Esophagus squamous epithelium (tissue), 5 donors: Measurements from ENCODE around the gene SPOCK1. TPM values are rescaled to one million over a fixed set of nuclear protein-coding genes. Genes with fewer than 3 reads are reported as not detected.

Experiments
- DNase-seq: peaks from one replicate; lab custom pipeline; 2025; lab: John Stamatoyannopoulos, UW
- H3K27ac ChIP-seq, 4 donors: fragments of 200-600 bp; sonication (generic); one replicate each; pipeline ENCODE4 v1.5.1; 2016 to 2019; ENCODE audit warnings: mild to moderate bottlenecking in 1 of 4
- H3K27me3 ChIP-seq, 4 donors: fragments of 200-600 bp; sonication (generic); 1 replicate in 3 of 4; 2 replicates in 1 of 4; pipeline versions ENCODE4 v1.5.1 to v1.6.0; 2017 to 2021; ENCODE audit warnings: antibody characterized with exemption in 1 of 4
- H3K36me3 ChIP-seq, 3 donors: fragments of 200-600 bp; sonication (generic); one replicate each; pipeline ENCODE4 v1.5.1; 2016 to 2019
- H3K4me1 ChIP-seq, 3 donors: fragments of 200-600 bp; sonication (generic); one replicate each; pipeline ENCODE4 v1.5.1; 2017 to 2019
- H3K4me3 ChIP-seq, 4 donors: fragments of 200-600 bp; sonication (generic); 1 replicate in 3 of 4; 2 replicates in 1 of 4; pipeline ENCODE4 v1.5.1; 2016 to 2019; ENCODE audit warnings: mild to moderate bottlenecking in 2 of 4, moderate library complexity in 1 of 4
- H3K9me3 ChIP-seq, 3 donors: fragments of 200-600 bp; sonication (generic); one replicate each; pipeline ENCODE4 v1.5.1; 2016 to 2019
- POLR2A ChIP-seq, 4 donors: fragments of 450-650 bp; IDR thresholded peaks; one replicate each; pipeline ENCODE4 v1.6.1; 2017; ENCODE audit warnings: antibody characterized with exemption in 4 of 4, mild to moderate bottlenecking in 4 of 4, moderate library complexity in 3 of 4
- WGBS, 2 donors: methylation state at CpG; one replicate each; pipeline ENCODE4 v1.1.5; 2018; 5-methylcytosine and 5-hydroxymethylcytosine counted together
- intact Hi-C: fragments of 100-400 bp; cut with DNase I; formaldehyde crosslinking; loops from one replicate; pipeline ENCODE4 v1.15.0; 2022
- total RNA-seq, 4 donors: library from RNA; depleted of rRNA; stranded (reverse); fragments of >200 nt; gene quantifications; one replicate each; pipeline ENCODE4 v1.1.0, GENCODE V29; 2016
- TF ChIP-seq, protein P1 (sequence below), 6 experiments: fragments of 450-650 bp in 4 of 6; fragments of 200-600 bp in 2 of 6; sonication (generic) in 2 of 6; IDR thresholded peaks; one replicate each; pipeline ENCODE4 v1.5.1; 2016 to 2019; ENCODE audit warnings: antibody characterized with exemption in 6 of 6, mild to moderate bottlenecking in 4 of 6, moderate library complexity in 4 of 6
- donor health status: DM: yes; HTN: yes; CAD: no.

The SPOCK1 gene
- total RNA-seq, 4 donors from 2014 or later = 0.99 to 21.9 (median 8.1) TPM

DNA sequence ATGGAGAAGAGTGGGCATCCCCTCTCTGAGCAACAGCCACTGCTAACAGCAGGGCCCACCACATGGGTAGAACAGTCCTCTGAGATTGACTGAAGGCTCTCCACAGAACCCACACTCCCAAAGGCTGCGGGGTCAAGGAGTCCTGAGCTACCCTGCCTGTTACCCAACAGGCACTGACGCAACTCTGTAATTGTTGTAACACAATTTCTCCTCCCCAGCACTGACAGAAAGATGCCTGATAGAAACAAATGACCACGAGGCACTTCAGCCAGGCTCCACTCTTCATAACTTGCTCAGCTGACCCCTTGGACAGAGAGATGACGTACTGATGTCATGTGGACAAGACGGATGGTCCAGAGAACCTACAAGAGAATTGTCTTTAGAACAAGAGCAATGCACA is 220.7 kb downstream of the SPOCK1 start:
- no peaks in the 10 kb centered on the region for H3K36me3 ChIP-seq
- TF ChIP-seq POLR2A (IDR thresholded peaks at IDR 0.05) = no peak
- TF ChIP-seq, protein P1, sequence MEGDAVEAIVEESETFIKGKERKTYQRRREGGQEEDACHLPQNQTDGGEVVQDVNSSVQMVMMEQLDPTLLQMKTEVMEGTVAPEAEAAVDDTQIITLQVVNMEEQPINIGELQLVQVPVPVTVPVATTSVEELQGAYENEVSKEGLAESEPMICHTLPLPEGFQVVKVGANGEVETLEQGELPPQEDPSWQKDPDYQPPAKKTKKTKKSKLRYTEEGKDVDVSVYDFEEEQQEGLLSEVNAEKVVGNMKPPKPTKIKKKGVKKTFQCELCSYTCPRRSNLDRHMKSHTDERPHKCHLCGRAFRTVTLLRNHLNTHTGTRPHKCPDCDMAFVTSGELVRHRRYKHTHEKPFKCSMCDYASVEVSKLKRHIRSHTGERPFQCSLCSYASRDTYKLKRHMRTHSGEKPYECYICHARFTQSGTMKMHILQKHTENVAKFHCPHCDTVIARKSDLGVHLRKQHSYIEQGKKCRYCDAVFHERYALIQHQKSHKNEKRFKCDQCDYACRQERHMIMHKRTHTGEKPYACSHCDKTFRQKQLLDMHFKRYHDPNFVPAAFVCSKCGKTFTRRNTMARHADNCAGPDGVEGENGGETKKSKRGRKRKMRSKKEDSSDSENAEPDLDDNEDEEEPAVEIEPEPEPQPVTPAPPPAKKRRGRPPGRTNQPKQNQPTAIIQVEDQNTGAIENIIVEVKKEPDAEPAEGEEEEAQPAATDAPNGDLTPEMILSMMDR (IDR thresholded peaks at IDR 0.05) = no peak
- no peak overlapping the region for H3K4me3 ChIP-seq
- no peak for DNase-seq
- no peaks in the 10 kb centered on the region for H3K4me1 ChIP-seq
- no peaks in the 10 kb centered on the region for H3K9me3 ChIP-seq
- intact Hi-C loops = no loop called here
- H3K27ac ChIP-seq = no peak overlapping the region
- no peaks in the 10 kb centered on the region for H3K27me3 ChIP-seq
- 90 to 95% methylated on average over 4 to 5 of the region's 5 CpGs for WGBS, 2 donors

DNA sequence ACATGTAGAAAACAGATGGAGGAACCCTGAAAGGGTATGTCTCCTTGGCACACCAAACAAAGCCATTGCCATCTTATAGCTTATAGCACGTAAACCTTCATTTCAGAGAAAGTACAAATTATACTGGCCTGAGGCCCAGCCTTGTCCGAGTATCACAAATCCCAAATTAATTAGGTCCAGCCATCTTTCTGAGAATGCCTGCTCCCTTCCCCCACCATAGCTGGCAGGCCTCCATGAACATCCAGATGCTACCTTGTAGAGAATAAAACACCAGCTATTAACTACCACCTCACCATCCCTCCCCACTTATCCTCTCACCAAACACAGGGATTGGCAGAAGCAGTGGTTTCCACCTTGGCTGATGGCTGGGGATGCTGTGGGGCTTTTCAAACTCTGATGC is 224.0 kb downstream of the SPOCK1 start:
- intact Hi-C loops = no loop called here
- Histone ChIP-seq H3K4me1 (no peaks in the 10 kb centered on the region), H3K9me3 (no peaks in the 10 kb centered on the region), H3K4me3 (no peak overlapping the region), H3K36me3 (no peaks in the 10 kb centered on the region), H3K27me3 (no peaks in the 10 kb centered on the region), H3K27ac (no peak overlapping the region)
- TF ChIP-seq POLR2A (IDR thresholded peaks at IDR 0.05) = no peak
- TF ChIP-seq, protein P1 (IDR thresholded peaks at IDR 0.05) = no peak
- DNase-seq = no peak
- WGBS, 2 donors = 71 to 72% methylated on average over 2 of the region's 2 CpGs

DNA sequence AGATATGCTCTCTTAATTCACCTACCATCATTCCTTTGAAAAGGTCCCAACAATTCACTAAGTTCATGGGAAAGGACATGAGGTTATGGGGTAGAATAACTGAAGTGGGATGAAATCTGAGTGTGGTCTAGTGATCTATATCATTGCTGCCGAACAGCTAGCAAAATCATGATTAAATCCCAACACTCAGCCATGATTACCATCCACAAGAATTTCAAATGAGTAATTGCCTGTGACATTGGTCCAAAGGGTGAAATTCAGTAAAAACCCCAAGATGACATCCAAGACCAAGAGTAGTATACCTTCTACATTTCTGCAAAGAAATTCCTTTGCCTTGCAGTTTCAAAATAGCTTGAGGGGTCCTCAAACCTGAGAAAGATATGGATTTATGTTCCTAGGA is 225.6 kb downstream of the SPOCK1 start:
- Histone ChIP-seq H3K4me3 (no peak overlapping the region), H3K36me3 (no peaks in the 10 kb centered on the region), H3K4me1 (no peaks in the 10 kb centered on the region), H3K27ac (no peak overlapping the region), H3K9me3 (no peaks in the 10 kb centered on the region), H3K27me3 (no peaks in the 10 kb centered on the region)
- intact Hi-C loops = no loop called here
- WGBS, 2 donors = 67 to 87% methylated on average over 1 of the region's 1 CpG
- DNase-seq = no peak
- no peak for TF ChIP-seq POLR2A (IDR thresholded peaks at IDR 0.05)
- TF ChIP-seq, protein P1 (IDR thresholded peaks at IDR 0.05) = no peak

DNA sequence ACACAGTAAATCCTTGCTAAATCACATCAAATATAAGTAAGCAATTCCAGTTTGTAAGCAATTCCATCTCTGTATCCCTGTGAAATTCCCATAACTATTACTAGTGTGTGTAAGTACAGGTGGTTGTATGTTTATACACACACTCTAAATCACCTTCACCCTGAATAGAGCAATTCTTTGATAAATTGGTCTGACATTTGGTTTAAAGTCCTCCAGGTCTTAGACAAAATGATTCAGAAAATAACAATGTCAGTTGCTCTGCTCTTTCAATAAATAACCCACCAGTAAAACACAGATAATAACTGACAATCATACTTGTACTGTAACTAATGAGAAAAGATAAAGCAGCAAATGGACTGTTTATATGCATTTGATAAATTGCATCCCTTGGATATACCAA is 226.3 kb downstream of the SPOCK1 start:
- H3K36me3 ChIP-seq = no peaks in the 10 kb centered on the region
- TF ChIP-seq POLR2A (IDR thresholded peaks at IDR 0.05) = no peak
- TF ChIP-seq, protein P1 (IDR thresholded peaks at IDR 0.05) = no peak
- H3K4me3 ChIP-seq = no peak overlapping the region

DNA sequence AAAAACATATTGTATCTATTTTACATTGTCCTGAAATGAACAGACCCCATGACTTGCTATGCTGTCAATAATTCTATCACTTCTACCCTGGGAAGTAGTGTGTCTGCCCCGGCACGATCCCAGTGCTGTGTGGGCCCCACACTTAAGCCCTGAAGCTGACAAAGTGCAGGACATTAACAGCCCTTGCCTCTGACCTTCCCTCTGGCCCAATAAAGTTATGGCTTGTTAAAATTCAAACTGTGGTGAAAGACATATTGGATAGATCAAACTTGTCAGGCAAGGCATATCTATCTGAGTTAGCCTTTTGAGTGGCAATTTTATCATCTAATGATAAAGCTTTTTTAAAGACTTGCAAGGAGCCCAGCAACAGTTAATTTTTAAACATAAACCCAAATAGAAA is 229.2 kb downstream of the SPOCK1 start:
- TF ChIP-seq, protein P1 (IDR thresholded peaks at IDR 0.05) = no peak
- TF ChIP-seq POLR2A (IDR thresholded peaks at IDR 0.05) = no peak
- intact Hi-C loops = no loop called here
- Histone ChIP-seq H3K4me3 (no peak overlapping the region), H3K4me1 (no peaks in the 10 kb centered on the region), H3K9me3 (no peaks in the 10 kb centered on the region), H3K36me3 (no peaks in the 10 kb centered on the region), H3K27ac (no peak overlapping the region), H3K27me3 (peaks cover 0 to 9% (median 0%) of the 10 kb centered on the region in 4 donors)
- no peak for DNase-seq
- 81 to 92% methylated on average over 2 of the region's 2 CpGs for WGBS, 2 donors

More for the DNA sequence above, 226.3 kb downstream of the SPOCK1 start:
- Histone ChIP-seq H3K27ac (no peak overlapping the region), H3K27me3 (no peaks in the 10 kb centered on the region), H3K9me3 (no peaks in the 10 kb centered on the region), H3K4me1 (no peaks in the 10 kb centered on the region)
- intact Hi-C loops = no loop called here
- no peak for DNase-seq
